DMS153 (cell line): ENCODE data around the gene PTPN22.
"Not testable (repeated sequence)": the region's sequence is repeated elsewhere in the genome, so short reads cannot be mapped to it uniquely, and the experiment has no call there.

Experiments
- DNase-seq: peaks from one replicate; lab custom pipeline; 2025; lab: John Stamatoyannopoulos, UW

Gene PTPN22

GRCh38 chr1:113852694-113853093 lies 18.8 kb downstream of the PTPN22 start:
- DNase-seq: not testable (repeated sequence)

DNA sequence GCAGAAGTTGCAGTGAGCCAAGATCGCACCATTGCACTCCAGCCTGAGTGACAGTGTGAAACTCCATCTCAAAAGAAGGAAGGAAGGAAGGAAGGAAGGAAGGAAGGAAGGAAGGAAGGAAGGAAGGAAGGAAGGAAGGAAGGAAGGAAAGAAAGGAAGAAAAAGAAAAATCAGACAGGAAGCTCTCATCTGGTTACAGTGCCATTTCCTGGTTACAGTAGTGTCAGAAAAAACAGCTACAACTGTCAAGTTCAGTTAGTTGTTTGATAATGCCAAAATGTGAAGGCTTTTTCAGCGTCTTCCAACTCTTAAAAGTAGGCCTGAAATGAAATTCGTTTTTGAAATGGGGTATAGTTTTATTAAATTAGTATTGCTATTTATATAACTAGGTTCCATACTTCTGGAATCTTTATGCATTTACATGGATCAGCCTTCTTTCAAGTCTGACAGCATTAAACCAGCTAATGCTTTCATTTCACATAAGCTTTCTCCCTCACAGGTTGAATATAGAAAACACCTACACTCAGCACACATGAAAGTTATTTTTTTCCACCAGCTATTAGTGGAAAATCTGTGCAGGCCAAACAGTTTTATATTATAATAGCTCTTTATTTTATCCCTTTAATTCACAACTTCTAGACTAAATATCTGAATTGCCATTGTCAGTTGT lies 21.2 kb downstream of the PTPN22 start:
- DNase-seq: no peak

DNA sequence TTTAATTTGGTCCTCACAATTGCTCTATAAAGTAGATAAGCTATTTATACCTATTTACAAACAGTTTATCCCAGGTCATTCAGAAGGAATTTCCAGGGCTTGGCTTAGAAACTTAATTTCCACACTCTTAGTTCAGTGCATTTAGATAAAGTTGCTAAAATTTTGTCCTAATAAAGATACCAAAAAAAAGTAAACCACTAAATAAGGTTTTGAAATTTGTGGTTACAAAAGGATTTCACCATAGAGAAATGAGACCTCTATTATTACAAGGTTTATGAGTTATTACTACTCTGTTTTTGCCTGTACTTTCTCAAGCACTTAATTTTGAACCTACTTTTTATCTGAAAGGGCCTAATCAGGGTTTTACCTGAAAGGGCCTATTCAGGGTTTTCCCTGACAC lies 22.4 kb downstream of the PTPN22 start:
- DNase-seq: no peak

GRCh38 chr1:113846391-113847035 lies 25.0 kb downstream of the PTPN22 start:
- no peak for DNase-seq

DNA sequence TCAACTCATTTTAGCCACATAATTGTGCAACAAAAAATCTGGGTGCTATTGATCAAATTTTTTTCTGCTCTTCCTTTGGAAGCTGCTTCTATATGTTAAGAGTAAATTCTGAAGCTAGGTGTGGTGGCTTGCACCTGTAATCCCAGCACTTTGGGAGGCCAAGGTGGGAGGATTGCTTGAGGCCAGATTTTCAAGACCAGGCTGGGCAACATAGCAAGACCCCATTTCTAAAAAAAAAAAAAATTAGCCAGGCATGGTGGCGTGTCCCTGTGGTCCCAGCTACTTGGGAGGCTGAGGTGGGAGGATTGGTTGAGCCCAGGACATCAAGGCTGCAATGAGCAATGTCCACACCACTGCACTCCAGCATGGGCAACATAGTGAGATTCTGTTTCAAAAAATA lies 35.0 kb downstream of the PTPN22 start:
- DNase-seq: no peak

DNA sequence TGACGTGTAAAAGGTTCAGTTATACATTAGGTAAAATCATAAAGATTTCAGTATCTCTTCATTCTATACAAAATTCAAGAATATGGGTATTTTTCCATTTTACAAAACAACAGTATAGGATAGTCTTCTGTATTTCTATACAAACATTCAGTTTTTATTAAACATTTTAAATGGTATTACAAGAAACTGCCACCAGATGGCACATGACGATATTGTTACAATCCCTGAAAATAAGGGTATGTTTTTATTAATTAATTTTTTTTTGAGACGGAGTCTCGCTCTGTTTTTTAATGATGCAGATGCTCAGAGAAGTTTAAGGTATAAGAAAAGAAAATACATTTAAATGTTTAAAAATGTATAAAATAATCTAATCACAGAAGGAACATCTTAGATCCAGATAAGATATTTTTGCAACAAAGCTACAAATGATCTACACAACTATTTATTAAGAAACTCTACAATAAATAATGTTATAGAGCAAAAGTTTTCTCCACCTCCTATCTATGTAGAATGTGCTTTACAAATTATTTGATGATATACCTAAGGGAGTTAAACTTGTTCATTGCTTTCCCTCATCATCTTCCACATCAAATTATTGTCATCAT lies 35.7 kb downstream of the PTPN22 start:
- DNase-seq: no peak

DNA sequence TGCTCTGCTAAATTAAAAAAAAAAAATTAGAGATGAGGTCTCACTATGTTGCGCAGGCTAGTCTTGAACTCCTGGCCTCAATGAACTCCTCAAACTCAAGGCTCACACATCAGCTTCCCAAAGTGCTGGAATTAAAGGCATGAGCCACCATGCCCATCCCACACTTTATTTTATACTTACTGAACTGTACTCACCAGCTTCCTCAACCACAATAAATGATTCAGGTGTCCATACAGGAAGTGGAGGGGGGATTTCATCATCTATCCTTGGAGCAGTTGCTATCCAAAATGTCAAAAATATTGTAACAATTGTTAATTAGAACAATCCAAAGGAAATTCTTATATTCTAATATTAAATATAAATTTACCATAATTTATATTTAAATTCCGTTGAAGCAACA lies 36.8 kb downstream of the PTPN22 start:
- DNase-seq: no peak

DNA sequence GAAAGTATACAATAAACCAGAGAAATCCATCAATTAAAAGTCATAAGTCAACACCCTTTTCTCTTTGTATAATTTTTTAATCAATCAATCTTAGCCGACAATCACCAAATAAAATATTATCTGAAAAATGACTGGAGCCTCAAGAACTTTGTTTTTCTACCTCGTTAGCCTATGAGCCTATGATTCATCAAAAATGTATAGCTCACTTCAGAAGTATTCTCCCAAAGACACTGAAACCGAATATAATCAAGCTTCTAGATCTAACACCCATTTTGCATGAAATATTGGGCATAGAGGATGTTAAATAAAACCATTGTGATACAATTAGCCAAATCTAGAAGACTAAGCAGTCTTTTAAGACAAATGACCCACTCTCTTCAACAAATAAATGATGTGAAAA lies 41.5 kb downstream of the PTPN22 start:
- no peak for DNase-seq

DNA sequence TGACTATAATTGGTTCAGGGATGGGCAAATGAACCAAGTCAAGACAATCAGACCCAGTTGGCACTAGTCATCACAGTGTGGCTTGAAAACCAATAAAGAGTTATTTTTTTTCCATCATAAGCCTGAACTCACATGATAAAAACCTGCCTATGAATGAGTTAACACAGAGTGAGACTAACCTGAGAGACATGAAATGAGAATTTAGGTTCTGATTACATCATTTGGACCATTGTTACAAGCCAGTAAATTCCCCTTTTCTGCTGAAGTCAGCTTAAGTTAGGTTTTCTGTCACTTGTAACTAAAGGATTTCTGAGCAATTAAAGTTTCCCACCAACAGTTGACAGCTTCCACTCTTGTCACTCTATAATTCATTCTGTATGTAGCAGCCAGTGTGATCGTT lies 49.6 kb downstream of the PTPN22 start:
- DNase-seq: no peak

- no peak for DNase-seq
These were observed 52.9 kb downstream of the PTPN22 start for GRCh38 chr1:113818578-113818977.

GRCh38 chr1:113813218-113813617 lies 58.3 kb downstream of the PTPN22 start:
- no peak for DNase-seq

GRCh38 chr1:113812661-113813135 lies 58.8 kb downstream of the PTPN22 start:
- DNase-seq: no peak

DNA sequence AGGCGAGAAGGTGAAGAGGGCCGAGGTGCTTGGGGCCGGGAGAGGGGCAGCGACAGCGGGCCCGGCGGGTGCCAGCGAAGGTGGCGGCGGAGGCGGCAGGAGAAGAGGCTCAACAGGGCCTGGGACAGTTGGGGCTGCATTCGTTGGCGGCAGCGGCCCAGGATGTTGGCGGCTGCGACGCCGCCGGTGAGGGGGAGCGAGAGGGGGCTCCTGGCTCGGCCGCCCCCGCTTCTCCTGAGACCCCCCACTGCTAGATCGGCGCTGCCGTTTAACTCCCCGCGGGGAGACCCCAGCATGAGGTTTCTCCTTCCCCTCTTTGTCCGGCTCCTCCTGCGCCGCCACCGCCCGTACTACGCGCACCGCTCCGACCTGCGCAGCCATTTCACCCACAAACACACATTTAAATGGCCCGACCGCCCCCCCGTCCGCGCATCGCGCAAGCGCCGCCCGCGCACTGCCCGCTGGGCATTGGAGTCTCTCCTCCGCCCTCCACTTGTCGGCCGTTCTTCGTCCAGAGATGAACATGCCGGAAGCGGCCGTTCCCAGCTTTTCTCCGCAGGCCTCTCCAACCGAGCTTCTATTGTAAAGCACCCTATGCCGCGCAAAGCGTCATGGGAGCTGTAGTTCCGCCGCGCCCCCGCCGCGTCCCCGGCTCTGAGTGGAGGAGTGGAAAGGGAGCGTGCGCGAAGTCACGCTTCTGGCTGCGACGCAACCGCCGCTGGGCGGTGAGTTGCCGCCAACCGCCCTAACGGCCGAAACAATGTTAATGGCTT lies 59.4 kb downstream of the PTPN22 start, which contains the start of gene RSBN1:
RSBN1 (minus strand) TSS at position 589 of the 773 bp plus-strand sequence; CDS start at position 525, 64 bp downstream.
- peak; percentile 99 for DNase-seq

DNA sequence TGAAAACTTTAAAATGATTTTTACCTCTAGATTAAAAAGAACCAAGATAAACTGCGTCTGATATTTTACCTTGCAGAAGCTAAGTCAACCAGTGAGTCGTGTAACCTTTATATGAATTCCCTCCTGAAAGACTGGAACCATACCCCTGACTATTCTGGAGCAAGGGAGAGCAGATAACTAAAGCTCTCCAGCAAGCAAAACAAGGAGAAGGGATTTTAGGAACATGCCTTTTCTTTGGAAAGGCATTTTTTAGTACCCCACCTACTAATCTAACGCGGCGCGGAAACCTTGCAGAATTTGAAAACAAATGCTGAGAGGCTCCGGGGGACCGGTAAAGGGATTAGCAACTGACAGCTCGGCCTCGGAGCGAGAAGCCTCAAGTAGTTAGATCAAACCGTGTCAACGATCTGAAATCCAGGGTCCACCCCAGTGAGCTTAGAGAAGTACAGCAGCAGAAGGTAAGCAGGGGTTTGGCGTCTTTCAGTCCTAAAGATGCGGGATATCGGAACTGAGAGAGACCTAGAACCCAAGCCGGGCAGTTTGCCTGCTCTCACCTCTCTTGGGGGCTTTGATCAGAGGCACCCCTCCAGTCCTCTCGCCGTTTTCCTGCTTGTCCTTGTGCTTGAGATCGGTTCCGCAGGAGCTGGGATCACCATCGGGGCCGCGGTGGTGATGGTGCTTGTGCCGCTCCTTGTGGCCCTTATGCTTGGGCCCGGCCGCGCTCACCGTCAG lies 60.2 kb downstream of the PTPN22 start:
- no peak for DNase-seq

- DNase-seq: no peak
These were observed 61.6 kb downstream of the PTPN22 start for GRCh38 chr1:113809670-113810602.

DNA sequence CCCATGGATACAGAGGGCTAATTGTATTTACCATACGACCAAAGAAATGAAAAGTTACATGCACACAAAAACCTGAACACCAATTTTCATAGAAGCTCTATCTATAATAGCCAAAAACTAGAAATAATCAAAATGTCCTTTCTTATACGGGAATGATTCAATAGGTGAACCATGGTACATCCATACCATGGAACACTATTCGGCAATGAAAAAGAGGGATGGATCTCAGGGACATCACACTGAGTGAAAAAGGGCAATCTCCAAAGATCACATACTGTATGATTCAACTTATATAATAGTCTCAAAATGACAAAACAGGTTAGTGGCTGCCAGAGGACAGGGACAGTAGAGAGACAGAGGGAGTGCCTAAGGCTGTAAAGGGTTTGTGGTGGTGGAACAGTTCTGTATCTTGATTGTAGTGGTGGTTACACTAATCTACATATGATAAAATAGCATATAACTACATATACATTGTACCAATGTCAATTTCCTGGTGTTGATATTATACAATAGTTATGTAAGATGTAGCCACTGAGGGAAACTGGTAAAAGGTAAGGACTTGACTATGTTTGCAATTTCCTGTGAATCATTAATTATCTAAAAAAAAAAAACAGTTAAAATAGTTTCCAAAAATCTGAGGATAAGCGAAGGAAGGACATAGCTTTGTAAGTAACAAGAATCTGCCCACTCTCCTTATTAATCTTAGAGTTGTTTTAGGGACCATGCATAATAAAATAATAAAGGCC lies 62.9 kb downstream of the PTPN22 start:
- DNase-seq: no peak

DNA sequence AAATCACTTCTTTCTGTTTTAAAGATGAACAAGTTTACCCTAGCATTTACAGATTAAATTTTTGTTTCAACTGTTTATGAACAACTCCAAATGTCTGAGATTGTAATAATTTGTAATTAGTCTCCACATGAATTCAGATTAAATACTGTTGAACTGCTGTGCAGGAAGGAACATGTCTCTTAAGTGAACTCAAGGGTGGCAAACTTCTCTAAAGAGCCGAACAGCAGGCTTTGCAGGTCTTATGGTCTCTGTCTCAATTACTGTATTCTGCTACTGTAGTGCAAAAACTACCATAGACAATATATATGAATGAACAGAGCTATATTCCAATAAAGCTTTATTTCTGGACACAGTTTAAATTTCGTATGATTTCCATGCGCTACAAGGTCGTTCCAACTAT lies 65.9 kb downstream of the PTPN22 start:
- no peak for DNase-seq

DNA sequence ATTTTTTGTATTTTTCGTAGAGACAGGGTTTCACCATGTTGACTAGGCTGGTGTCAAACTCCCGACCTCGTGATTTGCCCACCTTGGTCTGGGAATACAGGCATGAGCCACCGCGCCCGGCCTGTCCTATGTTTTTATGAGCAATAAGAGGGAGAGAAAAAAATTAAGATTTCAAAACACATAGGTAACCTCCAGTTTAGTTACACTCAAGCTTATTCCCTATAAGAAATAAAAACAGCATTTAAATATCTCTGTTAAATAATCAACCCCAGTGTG lies 66.3 kb downstream of the PTPN22 start:
- no peak for DNase-seq

- no peak for DNase-seq
These were observed 66.9 kb downstream of the PTPN22 start for GRCh38 chr1:113804421-113805255.
